H1 (cell line): Measurements from ENCODE around the gene SPTSSB. TPM values are rescaled to one million over a fixed set of nuclear protein-coding genes. Genes with fewer than 3 reads are reported as not detected.

ENCODE experiments used
- CTCF ChIA-PET: fragments of 300-600 bp; sonication (Branson Sonifier 250); formaldehyde crosslinking; loops from one replicate; lab custom pipeline; 2021; ENCODE audit not compliant: partially characterized antibody; lab: Charles Lee
- POLR2A ChIA-PET: fragments of 300-600 bp; sonication (Branson Sonifier 250); formaldehyde crosslinking; loops from one replicate; lab custom pipeline; 2021; ENCODE audit warnings: inconsistent platforms; ENCODE audit not compliant: partially characterized antibody; lab: Charles Lee
- DNase-seq, 2 experiments: peaks; one replicate each; pipeline versions ENCODE4 v3.0.0 to v3.0.0-alpha.2; 2010 to 2022; ENCODE audit warnings: low spot score in 2 of 2, low read depth in 1 of 2, mixed read lengths in 1 of 2
- FAIRE-seq: peaks from 2 replicates; lab custom pipeline; 2011; peaks lifted over from hg19 to GRCh38; lab: Jason Lieb, UNC
- H2AFZ ChIP-seq: 2 replicates; pipeline ENCODE4 v1.8.1; 2012; ENCODE audit warnings: low read length, inconsistent platforms
- H2AK5ac ChIP-seq: 2 replicates; pipeline ENCODE4 v1.6.1; 2013; ENCODE audit warnings: low read depth, low read length
- H2BK120ac ChIP-seq: replicated peaks from 2 replicates; pipeline ENCODE3; 2013; ENCODE audit warnings: low read depth, low read length, inconsistent platforms
- H2BK12ac ChIP-seq: 2 replicates; pipeline ENCODE4 v1.6.1; 2013; ENCODE audit warnings: low read depth, low read length
- H2BK15ac ChIP-seq: 2 replicates; pipeline ENCODE4 v1.6.1; 2013; ENCODE audit warnings: low read length
- H2BK20ac ChIP-seq: 2 replicates; pipeline ENCODE4 v1.6.1; 2013; ENCODE audit warnings: low read length
- H2BK5ac ChIP-seq: 2 replicates; pipeline ENCODE4 v1.6.1; 2013; ENCODE audit warnings: low read depth, low read length
- H3K14ac ChIP-seq: 2 replicates; pipeline ENCODE4 v1.6.1; 2013; ENCODE audit warnings: inconsistent platforms; ENCODE audit not compliant: insufficient read length
- H3K18ac ChIP-seq: 2 replicates; pipeline ENCODE4 v1.6.1; 2013; ENCODE audit warnings: low read length; ENCODE audit errors: extremely low read depth
- H3K23ac ChIP-seq: 2 replicates; pipeline ENCODE4 v1.6.1; 2013; ENCODE audit warnings: inconsistent platforms; ENCODE audit not compliant: insufficient read length
- H3K23me2 ChIP-seq: 2 replicates; pipeline ENCODE4 v1.6.1; 2013; ENCODE audit warnings: low read depth, low read length
- H3K27ac ChIP-seq: 2 replicates; pipeline ENCODE4 v1.6.1; 2011; ENCODE audit warnings: low read depth, low read length, inconsistent platforms
- H3K27me3 ChIP-seq, 4 experiments: replicated peaks in 1 of 4; 1 replicate in 1 of 4; 2 replicates in 3 of 4; pipeline versions ENCODE4 v1.6.1 to v1.8.1; 2011 to 2013; ENCODE audit warnings: low read length in 3 of 4, mild to moderate bottlenecking in 3 of 4, inconsistent platforms in 2 of 4, mixed read lengths in 2 of 4, moderate library complexity in 1 of 4; ENCODE audit not compliant: control insufficient read depth in 3 of 4, insufficient read depth in 3 of 4; ENCODE audit errors: extremely low read depth in 1 of 4
- H3K36me3 ChIP-seq, 4 experiments: 2 replicates each; pipeline versions ENCODE4 v1.6.1 to v1.8.1; 2011 to 2013; ENCODE audit warnings: mild to moderate bottlenecking in 4 of 4, low read length in 3 of 4, moderate library complexity in 2 of 4, control low read depth in 1 of 4, inconsistent platforms in 1 of 4; ENCODE audit not compliant: insufficient read depth in 4 of 4, control insufficient read depth in 2 of 4
- H3K4ac ChIP-seq: replicated peaks from 2 replicates; pipeline ENCODE3; 2013; ENCODE audit warnings: low read length, low read depth, mixed read lengths, inconsistent platforms; ENCODE audit not compliant: insufficient read length
- H3K4me1 ChIP-seq, 4 experiments: replicated peaks in 1 of 4; 1 replicate in 1 of 4; 2 replicates in 3 of 4; pipeline versions ENCODE4 v1.6.1 to v1.8.1; 2011 to 2013; ENCODE audit warnings: low read length in 3 of 4, inconsistent platforms in 2 of 4, mixed read lengths in 1 of 4; ENCODE audit not compliant: insufficient read depth in 4 of 4, control insufficient read depth in 3 of 4
- H3K4me2 ChIP-seq, 2 experiments: 2 replicates each; pipeline versions ENCODE4 v1.6.1 to v1.8.1; 2011 to 2013; ENCODE audit warnings: low read depth in 2 of 2, low read length in 2 of 2, control low read depth in 1 of 2, inconsistent platforms in 1 of 2, mild to moderate bottlenecking in 1 of 2; ENCODE audit not compliant: insufficient read depth in 1 of 2
- H3K4me3 ChIP-seq, 4 experiments: fragments of 200-600, 300-600 bp in 1 of 4; sonication (generic), shearing (Covaris generic), sonication (Bioruptor Twin) in 1 of 4; 2 replicates each; pipeline versions ENCODE4 v1.5.1 to v1.8.1; 2011 to 2016; ENCODE audit warnings: low read length in 4 of 4, low read depth in 3 of 4, control low read depth in 2 of 4, inconsistent platforms in 2 of 4, mild to moderate bottlenecking in 2 of 4, mixed read lengths in 1 of 4, moderate library complexity in 1 of 4; ENCODE audit not compliant: insufficient read depth in 2 of 4; ENCODE audit errors: extremely low read depth in 1 of 4
- H3K56ac ChIP-seq: replicated peaks from 2 replicates; pipeline ENCODE3; 2013; ENCODE audit warnings: low read depth, mild to moderate bottlenecking, mixed read lengths, low read length, inconsistent platforms; ENCODE audit not compliant: insufficient read length
- H3K79me1 ChIP-seq: 2 replicates; pipeline ENCODE4 v1.6.1; 2013; ENCODE audit warnings: low read depth, low read length, control low read depth
- H3K79me2 ChIP-seq, 2 experiments: 2 replicates each; pipeline versions ENCODE4 v1.6.1 to v1.8.1; 2012 to 2013; ENCODE audit warnings: low read length in 2 of 2, mild to moderate bottlenecking in 2 of 2, inconsistent platforms in 1 of 2; ENCODE audit not compliant: insufficient read depth in 2 of 2, control insufficient read depth in 1 of 2
- H3K9ac ChIP-seq, 4 experiments: replicated peaks in 1 of 4; 1 replicate in 1 of 4; 2 replicates in 3 of 4; pipeline versions ENCODE4 v1.6.1 to v1.8.1; 2011 to 2013; ENCODE audit warnings: low read depth in 3 of 4, low read length in 3 of 4, control low read depth in 2 of 4, mild to moderate bottlenecking in 2 of 4, moderate library complexity in 2 of 4, inconsistent platforms in 1 of 4; ENCODE audit errors: extremely low read depth in 1 of 4
- H3K9me3 ChIP-seq, 2 experiments: 2 replicates each; pipeline versions ENCODE4 v1.6.1 to v1.8.1; 2012 to 2013; ENCODE audit warnings: mild to moderate bottlenecking in 2 of 2, moderate library complexity in 2 of 2, control low read depth in 1 of 2, inconsistent platforms in 1 of 2, low read depth in 1 of 2, low read length in 1 of 2, mixed read lengths in 1 of 2; ENCODE audit not compliant: insufficient read depth in 2 of 2
- H4K20me1 ChIP-seq, 2 experiments: replicated peaks in 1 of 2; 2 replicates each; pipeline versions ENCODE3 to v1.8.1; 2011 to 2013; ENCODE audit warnings: inconsistent platforms in 2 of 2, low read length in 2 of 2, mild to moderate bottlenecking in 1 of 2; ENCODE audit not compliant: insufficient read depth in 2 of 2, control insufficient read depth in 1 of 2
- H4K5ac ChIP-seq: 2 replicates; pipeline ENCODE4 v1.6.1; 2013; ENCODE audit warnings: low read length, low read depth, mixed read lengths, inconsistent platforms; ENCODE audit not compliant: insufficient read length
- H4K8ac ChIP-seq: 2 replicates; pipeline ENCODE4 v1.8.0; 2013; ENCODE audit warnings: mild to moderate bottlenecking, moderate library complexity, low read length, inconsistent platforms; ENCODE audit not compliant: insufficient read depth; ENCODE audit errors: extremely low read depth
- H4K91ac ChIP-seq: replicated peaks from 2 replicates; pipeline ENCODE3; 2013; ENCODE audit warnings: low read length, mixed read lengths, inconsistent platforms; ENCODE audit not compliant: insufficient read length
- BACH1 ChIP-seq: IDR thresholded peaks from 2 replicates; pipeline ENCODE4 v1.6.1; 2012; ENCODE audit warnings: low read length, improper control_type of control experiment
- CREB1 ChIP-seq: IDR thresholded peaks from 2 replicates; pipeline ENCODE4 v1.6.1; 2012; ENCODE audit warnings: inconsistent platforms
- EGR1 ChIP-seq: IDR thresholded peaks from 2 replicates; pipeline ENCODE4 v1.6.1; 2011; ENCODE audit warnings: low read depth, low read length, borderline replicate concordance
- PHF8 ChIP-seq: fragments of 200-600 bp; sonication (generic); conservative IDR thresholded peaks from 2 replicates; pipeline ENCODE4 v1.7.1; 2012; ENCODE audit warnings: low read depth, mild to moderate bottlenecking, inconsistent platforms, low read length, moderate library complexity
- POLR2A ChIP-seq, 2 experiments: IDR thresholded peaks; 1 replicate in 1 of 2; 2 replicates in 1 of 2; pipeline ENCODE4 v1.6.1; 2011; ENCODE audit warnings: low read depth in 2 of 2, low read length in 2 of 2, mild to moderate bottlenecking in 2 of 2; ENCODE audit errors: control extremely low read depth in 1 of 2
- POU5F1 ChIP-seq: IDR thresholded peaks from 2 replicates; pipeline ENCODE4 v1.6.1; 2011; ENCODE audit warnings: low read depth, mild to moderate bottlenecking, low read length, moderate library complexity
- YY1 ChIP-seq: IDR thresholded peaks from 2 replicates; pipeline ENCODE4 v1.6.1; 2011; ENCODE audit warnings: low read depth, mild to moderate bottlenecking, low read length
- WGBS, 2 experiments: shearing (Covaris generic) in 1 of 2; methylation state at CpG; one replicate each; pipeline versions ENCODE4 v1.1.6 to v1.1.7; 2013 to 2015; ENCODE audit warnings: low lambda C conversion rate in 2 of 2, mixed read lengths in 2 of 2, inconsistent platforms in 1 of 2, low coverage in 1 of 2, missing lambda C conversion rate in 1 of 2; ENCODE audit not compliant: insufficient replicate concordance in 2 of 2, insufficient coverage in 1 of 2, insufficient read length in 1 of 2; ENCODE audit errors: extremely low coverage in 1 of 2, missing lambda C conversion rate in 1 of 2; 5-methylcytosine and 5-hydroxymethylcytosine counted together
- polyA plus RNA-seq, 7 experiments: library from polyadenylated mRNA; depleted of rRNA in 3 of 7; stranded (reverse) in 5 of 7; unstranded in 2 of 7; fragments of >200 nt in 5 of 7; fragments of 200-250 nt in 2 of 7; gene quantifications; 1 replicate in 5 of 7; 2 replicates in 1 of 7; 4 replicates in 1 of 7; pipeline versions ENCODE4 v1.2.1 to v1.2.3, GENCODE V29; 2011 to 2013; ENCODE audit warnings: missing spikeins in 2 of 7, mixed read lengths in 2 of 7
- total RNA-seq: library from RNA; stranded (reverse); fragmentation: NEBNext Ultra II Directional; extraction: Animal tissue kit (Norgen Biotek cat#: 25700); gene quantifications from 2 replicates; pipeline ENCODE4 v1.2.1, GENCODE V29; 2021
- TF ChIP-seq, protein P1 (sequence below): IDR thresholded peaks from 2 replicates; pipeline ENCODE4 v1.6.1; 2011; ENCODE audit warnings: low read length, improper control_type of control experiment
- TF ChIP-seq, protein P2 (sequence below): IDR thresholded peaks from 2 replicates; pipeline ENCODE4 v1.6.1; 2012; ENCODE audit warnings: inconsistent platforms

The SPTSSB gene
- total and polyA plus RNA-seq, 2 of the 8 experiments (the other 6 are each of a cell fraction or from before 2014, with no cell fraction given), result 33.4 to 52.5 TPM

DNA sequence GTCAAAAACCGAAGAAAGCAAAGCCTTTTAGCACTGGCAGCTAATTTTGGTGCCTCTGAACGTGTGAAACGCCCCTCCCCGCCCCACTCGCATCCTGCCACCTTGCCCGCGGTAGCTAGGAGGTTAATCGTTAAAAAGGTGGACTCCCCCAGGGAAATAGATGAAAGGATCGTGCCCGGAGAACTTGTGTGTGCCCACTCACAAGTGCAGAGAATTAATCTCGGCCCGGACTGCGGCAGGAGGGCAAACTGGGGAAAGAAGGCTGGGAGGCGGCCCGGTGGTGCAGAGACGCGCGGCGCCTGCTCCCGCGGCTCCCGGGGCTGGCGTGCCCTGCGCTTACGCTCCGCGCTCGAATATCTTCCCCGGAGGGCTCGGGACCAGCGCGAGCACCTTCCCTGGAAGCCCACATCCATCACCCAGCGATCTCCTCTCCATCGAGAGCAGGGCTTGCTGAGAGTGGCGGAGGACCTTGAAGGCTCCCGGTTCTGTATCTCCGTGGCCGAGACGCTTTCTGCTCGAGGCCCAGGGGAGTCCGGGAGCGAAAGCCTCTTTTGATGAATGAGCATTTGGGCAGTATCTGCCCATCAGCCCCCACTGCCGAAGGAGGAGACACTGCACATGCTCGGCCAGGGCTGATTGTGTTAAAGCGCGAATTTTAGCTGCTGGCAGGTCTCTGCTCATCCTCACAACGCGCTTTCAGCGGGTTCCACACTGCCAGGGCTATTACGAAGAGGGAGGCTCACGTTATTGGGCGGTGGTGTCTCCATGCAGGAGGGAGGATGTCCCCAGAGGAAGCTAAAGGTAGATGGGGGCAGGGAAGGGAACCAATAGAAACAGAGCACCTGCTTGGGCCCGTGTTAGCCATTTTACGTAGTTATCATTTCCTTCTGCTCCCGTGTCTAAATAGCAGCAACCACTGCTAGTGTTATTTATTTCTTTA lies 1.3 kb upstream of the SPTSSB start:
- Histone ChIP-seq H3K56ac (peak overlapping the region; percentile 34), H2AK5ac (no peak overlapping the region), H3K9ac (peak overlapping the region; percentile 46 to 71 (median 54)), H4K91ac (no peak overlapping the region), H2BK12ac (peak overlapping the region; percentile 68), H3K27me3 (peaks cover 0 to 3% (median under 1%) of the 10 kb centered on the region in 4 experiments; a peak in 1 of 7 replicates), H3K9me3 (no peaks in the 10 kb centered on the region), H4K8ac (peak overlapping the region; percentile 51; the same call in 1 of the 2 replicates), H3K23ac (no peak overlapping the region), H3K36me3 (no peaks in the 10 kb centered on the region; a peak in 1 of 8 replicates), H2BK120ac (no peak overlapping the region), H3K79me2 (peaks cover 0 to 7% of the 10 kb centered on the region in 2 experiments; a peak in 1 of 4 replicates), H2AFZ (peak overlapping the region; percentile 54), H4K20me1 (no peaks in the 10 kb centered on the region), H3K4me2 (peak overlapping the region; percentile 89 to 94), H2BK15ac (peak overlapping the region; percentile 85; the same call in 1 of the 2 replicates), H3K23me2 (peaks cover 14% of the 10 kb centered on the region; the same call in 1 of the 2 replicates), H3K4me1 (peaks cover 2 to 13% (median 9%) of the 10 kb centered on the region in 4 experiments), H3K79me1 (no peaks in the 10 kb centered on the region), H3K18ac (peak overlapping the region; percentile 84), H3K27ac (no peak overlapping the region; the same call in 1 of the 2 replicates), H2BK5ac (peak overlapping the region; percentile 66; the same call in 1 of the 2 replicates), H2BK20ac (peak overlapping the region; percentile 67; the same call in 1 of the 2 replicates), H3K4me3 (peak overlapping the region; percentile 67 to 82 (median 70)), H4K5ac (peak overlapping the region; percentile 55), H3K14ac (no peak overlapping the region), H3K4ac (no peak overlapping the region)
- FAIRE-seq, result no peak
- peak in 1 of 2 experiments; percentile 73 for DNase-seq
- 4% methylated on average over 54 of the region's 55 CpGs; no CpG with 5 or more reads in 1 of the 2 experiments for WGBS, 2 experiments
- ChIA-PET CTCF (interaction anchor here (0.6 to 2.1 kb wide), 10 partner anchors 17 to 539 kb away, joined by 3 to 8 read pairs (median 4); no protein-coding TSS in a partner anchor), POLR2A (interaction anchor here (0.6 to 1.6 kb wide), 6 partner anchors 11 to 48 kb away, joined by 3 to 8 read pairs (median 4); no protein-coding TSS in a partner anchor)
- peak; percentile 68; the same call in 1 of the 2 replicates for TF ChIP-seq YY1
- TF ChIP-seq, protein P1, sequence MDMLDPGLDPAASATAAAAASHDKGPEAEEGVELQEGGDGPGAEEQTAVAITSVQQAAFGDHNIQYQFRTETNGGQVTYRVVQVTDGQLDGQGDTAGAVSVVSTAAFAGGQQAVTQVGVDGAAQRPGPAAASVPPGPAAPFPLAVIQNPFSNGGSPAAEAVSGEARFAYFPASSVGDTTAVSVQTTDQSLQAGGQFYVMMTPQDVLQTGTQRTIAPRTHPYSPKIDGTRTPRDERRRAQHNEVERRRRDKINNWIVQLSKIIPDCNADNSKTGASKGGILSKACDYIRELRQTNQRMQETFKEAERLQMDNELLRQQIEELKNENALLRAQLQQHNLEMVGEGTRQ, result no peak
- no peak; a peak in 1 of 3 replicates for TF ChIP-seq POLR2A (IDR thresholded peaks at IDR 0.05; ENCODE audit: control extremely low read depth in 1 of 2, low read depth in 2 of 2, low read length in 2 of 2)
- no peak for TF ChIP-seq CREB1
- TF ChIP-seq POU5F1, result no peak
- TF ChIP-seq BACH1, result no peak
- TF ChIP-seq, protein P2, sequence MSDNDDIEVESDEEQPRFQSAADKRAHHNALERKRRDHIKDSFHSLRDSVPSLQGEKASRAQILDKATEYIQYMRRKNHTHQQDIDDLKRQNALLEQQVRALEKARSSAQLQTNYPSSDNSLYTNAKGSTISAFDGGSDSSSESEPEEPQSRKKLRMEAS, result peak; percentile 87
- no peak for TF ChIP-seq EGR1
- TF ChIP-seq PHF8, result peak; percentile 28; the same call in 1 of the 2 replicates
